ENCODE results near the gene MYBBP1A. TPM values are rescaled to one million over a fixed set of nuclear protein-coding genes. Genes with fewer than 3 reads are reported as not detected.

Gene MYBBP1A
- total and polyA plus RNA-seq, 2 of the 8 experiments (the other 6 are each of a cell fraction or from before 2014, with no cell fraction given), result 46.8 to 151 TPM

DNA sequence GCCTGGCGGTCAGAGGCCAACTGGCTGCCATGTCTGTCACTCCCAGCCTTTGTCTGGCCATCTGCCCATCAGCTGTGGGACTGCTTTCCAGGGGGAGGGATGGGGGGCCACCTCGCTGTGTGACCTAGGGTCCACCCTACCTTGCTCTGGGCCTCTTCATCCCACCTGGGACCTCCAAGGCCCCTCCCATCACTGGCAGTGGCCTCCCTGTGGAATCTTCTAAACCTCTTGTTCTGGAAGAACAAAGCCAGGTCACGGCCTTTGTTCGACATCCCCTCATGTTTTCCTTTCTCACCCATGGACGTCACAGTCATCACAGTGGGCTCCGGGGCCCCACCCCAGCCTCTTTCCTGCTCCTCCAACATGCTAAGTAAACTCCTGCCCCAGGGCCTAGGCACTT lies 32.5 kb downstream of the MYBBP1A start:
- no peak overlapping the region for H3K4me2 ChIP-seq (ENCODE audit: insufficient read depth in 1 of 2, low read depth in 2 of 2, low read length in 2 of 2)
- POLR2A ChIA-PET (ENCODE audit: partially characterized antibody), result interaction anchor here (37.1 kb wide), 1 partner anchor 24 kb away, joined by 546 read pairs; the partner anchor contains the start of genes GGT6 and MYBBP1A
- H3K23me2 ChIP-seq (ENCODE audit: low read depth, low read length), result no peaks in the 10 kb centered on the region
- peaks cover 0 to 2% (median 0%) of the 10 kb centered on the region in 4 experiments; a peak in 3 of 7 replicates for H3K4me1 ChIP-seq (replicated peaks in 1 of 4; ENCODE audit: control insufficient read depth in 3 of 4, insufficient read depth in 4 of 4, low read length in 3 of 4)
- CTCF ChIA-PET (ENCODE audit: partially characterized antibody), result interaction anchor here (0.6 to 1.7 kb wide), 8 partner anchors 9 to 205 kb away, joined by 3 to 4 read pairs (median 4); no protein-coding TSS in a partner anchor
- no peaks in the 10 kb centered on the region for H3K79me1 ChIP-seq (ENCODE audit: low read depth, low read length)
- FAIRE-seq, result no peak
- H3K14ac ChIP-seq (ENCODE audit: insufficient read length), result no peak overlapping the region
- H3K9ac ChIP-seq (replicated peaks in 1 of 4; ENCODE audit: extremely low read depth in 1 of 4, low read depth in 3 of 4, low read length in 3 of 4), result no peak overlapping the region
- H3K4ac ChIP-seq (replicated peaks; ENCODE audit: insufficient read length, low read depth, low read length), result no peak overlapping the region
- H2BK15ac ChIP-seq (ENCODE audit: low read length), result no peak overlapping the region
- H3K18ac ChIP-seq (ENCODE audit: extremely low read depth, low read length), result no peak overlapping the region
- no peak for DNase-seq (ENCODE audit: low read depth in 1 of 2, low spot score in 2 of 2)
- TF ChIP-seq KDM1A (IDR thresholded peaks at IDR 0.05; ENCODE audit: borderline replicate concordance, low read length), result no peak
- no peak for TF ChIP-seq MAFK (IDR thresholded peaks at IDR 0.05; ENCODE audit: low read depth, low read length)
- no peak for TF ChIP-seq KDM4A (IDR thresholded peaks at IDR 0.05; ENCODE audit: low read depth, low read length, severe bottlenecking)
- TF ChIP-seq TEAD4 (IDR thresholded peaks at IDR 0.05; ENCODE audit: low read depth, low read length), result no peak
- no peak for TF ChIP-seq CBX8 (IDR thresholded peaks at IDR 0.05; ENCODE audit: borderline replicate concordance, low read depth, low read length)
- no peak for TF ChIP-seq SP4 (IDR thresholded peaks at IDR 0.05; ENCODE audit: low read length)
- no peak for TF ChIP-seq TAF7 (optimal IDR thresholded peaks at IDR 0.05; ENCODE audit: borderline replicate concordance, low read depth, low read length)
- no peak for TF ChIP-seq NANOG (IDR thresholded peaks at IDR 0.05; ENCODE audit: insufficient read depth, low read depth, low read length, poor library complexity, severe bottlenecking)
- no peak for TF ChIP-seq TCF12 (IDR thresholded peaks at IDR 0.05; ENCODE audit: low read depth, low read length)
- no peak for TF ChIP-seq HDAC2 (IDR thresholded peaks at IDR 0.05; ENCODE audit: borderline replicate concordance in 1 of 2, low read depth in 2 of 2, low read length in 2 of 2)
- no peak for TF ChIP-seq POLR2AphosphoS5 (IDR thresholded peaks at IDR 0.05; ENCODE audit: low read depth, low read length)
- TF ChIP-seq ZNF274 (IDR thresholded peaks at IDR 0.05; ENCODE audit: borderline replicate concordance, extremely low read depth, low read length), result no peak
- 83% methylated on average over 6 of the region's 6 CpGs; no CpG with 5 or more reads in 1 of the 2 experiments for WGBS, 2 experiments (ENCODE audit: extremely low coverage in 1 of 2, insufficient coverage in 1 of 2, insufficient read length in 1 of 2, insufficient replicate concordance in 2 of 2, low coverage in 1 of 2, low lambda C conversion rate in 2 of 2, missing lambda C conversion rate in 1 of 2)
- H2AFZ ChIP-seq (ENCODE audit: low read length), result no peak overlapping the region
- H2AK5ac ChIP-seq (ENCODE audit: low read depth, low read length), result no peak overlapping the region
- H4K20me1 ChIP-seq (replicated peaks in 1 of 2; ENCODE audit: control insufficient read depth in 1 of 2, insufficient read depth in 2 of 2, low read length in 2 of 2), result no peaks in the 10 kb centered on the region
- H2BK12ac ChIP-seq (ENCODE audit: low read depth, low read length), result peak overlapping the region; percentile 50; the same call in 1 of the 2 replicates
- no peak overlapping the region for H3K23ac ChIP-seq (ENCODE audit: insufficient read length)
- H4K5ac ChIP-seq (ENCODE audit: insufficient read length, low read depth, low read length), result no peak overlapping the region
- H4K8ac ChIP-seq (ENCODE audit: extremely low read depth, insufficient read depth, low read length), result no peak overlapping the region
- H4K91ac ChIP-seq (replicated peaks; ENCODE audit: insufficient read length, low read length), result no peak overlapping the region
- no peak overlapping the region for H2BK120ac ChIP-seq (replicated peaks; ENCODE audit: low read depth, low read length)
- no peaks in the 10 kb centered on the region for H3K79me2 ChIP-seq (ENCODE audit: control insufficient read depth in 1 of 2, insufficient read depth in 2 of 2, low read length in 2 of 2)
- no peak overlapping the region for H2BK20ac ChIP-seq (ENCODE audit: low read length)
- H3K36me3 ChIP-seq (ENCODE audit: control insufficient read depth in 2 of 4, insufficient read depth in 4 of 4, low read length in 3 of 4), result no peaks in the 10 kb centered on the region
- no peak overlapping the region for H3K27ac ChIP-seq (ENCODE audit: low read depth, low read length)
- peaks cover 0 to 20% (median 14%) of the 10 kb centered on the region in 4 experiments; a peak in 6 of 7 replicates for H3K27me3 ChIP-seq (replicated peaks in 1 of 4; ENCODE audit: control insufficient read depth in 3 of 4, extremely low read depth in 1 of 4, insufficient read depth in 3 of 4, low read length in 3 of 4)
- H3K9me3 ChIP-seq (ENCODE audit: insufficient read depth in 2 of 2, low read depth in 1 of 2, low read length in 1 of 2), result no peaks in the 10 kb centered on the region
- H3K4me3 ChIP-seq (ENCODE audit: extremely low read depth in 1 of 4, insufficient read depth in 2 of 4, low read depth in 3 of 4, low read length in 4 of 4), result no peak overlapping the region
- no peak overlapping the region for H2BK5ac ChIP-seq (ENCODE audit: low read depth, low read length)
- H3K56ac ChIP-seq (replicated peaks; ENCODE audit: insufficient read length, low read depth, low read length), result no peak overlapping the region
